ENCODE data around the gene HOXB6.

The HOXB6 gene

DNA sequence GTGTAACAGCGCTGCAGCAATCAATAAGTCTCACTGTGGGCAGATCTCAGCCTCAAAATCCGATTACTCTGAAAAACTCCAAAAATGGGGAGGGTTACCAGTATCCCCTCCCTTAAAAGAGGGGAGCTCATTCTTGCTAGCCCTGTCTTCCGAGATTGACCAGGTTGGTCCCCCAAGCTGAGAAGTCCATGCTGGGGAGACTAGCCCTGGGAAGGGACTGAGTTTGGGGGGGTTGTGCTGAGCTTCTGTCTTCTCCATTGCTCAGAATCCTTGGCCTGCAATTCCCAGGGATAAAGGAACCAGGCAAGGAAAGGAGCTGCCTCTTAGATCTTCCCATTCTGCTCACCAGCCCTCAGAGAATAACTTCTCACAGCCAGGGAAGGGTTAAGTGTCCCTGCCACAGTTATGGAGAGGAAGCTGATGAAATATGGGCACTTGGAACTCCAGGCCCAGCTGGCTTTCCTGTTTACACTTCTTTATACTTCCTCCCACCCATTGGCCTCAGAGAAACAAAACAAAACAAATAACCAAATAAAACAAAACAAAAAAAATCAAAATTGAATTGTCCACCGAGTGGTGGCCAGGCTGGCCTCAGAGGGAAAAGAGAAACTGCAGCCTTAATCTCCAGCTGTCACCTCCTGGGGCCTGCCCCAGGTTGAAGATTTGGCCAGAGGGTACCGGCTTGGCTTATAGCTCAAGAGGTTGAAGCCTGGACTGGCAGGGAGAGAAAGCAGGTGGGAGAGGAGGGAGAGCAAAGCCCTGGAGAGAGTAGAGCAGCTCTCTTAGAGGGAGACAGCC, 17.3 kb downstream of the HOXB6 start (continued):
- TF ChIP-seq, protein P1, sequence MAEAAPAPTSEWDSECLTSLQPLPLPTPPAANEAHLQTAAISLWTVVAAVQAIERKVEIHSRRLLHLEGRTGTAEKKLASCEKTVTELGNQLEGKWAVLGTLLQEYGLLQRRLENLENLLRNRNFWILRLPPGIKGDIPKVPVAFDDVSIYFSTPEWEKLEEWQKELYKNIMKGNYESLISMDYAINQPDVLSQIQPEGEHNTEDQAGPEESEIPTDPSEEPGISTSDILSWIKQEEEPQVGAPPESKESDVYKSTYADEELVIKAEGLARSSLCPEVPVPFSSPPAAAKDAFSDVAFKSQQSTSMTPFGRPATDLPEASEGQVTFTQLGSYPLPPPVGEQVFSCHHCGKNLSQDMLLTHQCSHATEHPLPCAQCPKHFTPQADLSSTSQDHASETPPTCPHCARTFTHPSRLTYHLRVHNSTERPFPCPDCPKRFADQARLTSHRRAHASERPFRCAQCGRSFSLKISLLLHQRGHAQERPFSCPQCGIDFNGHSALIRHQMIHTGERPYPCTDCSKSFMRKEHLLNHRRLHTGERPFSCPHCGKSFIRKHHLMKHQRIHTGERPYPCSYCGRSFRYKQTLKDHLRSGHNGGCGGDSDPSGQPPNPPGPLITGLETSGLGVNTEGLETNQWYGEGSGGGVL (tag by site-specific recombination; IDR thresholded peaks at IDR 0.05) = peak; percentile 51; the same call in 1 of the 2 replicates
- TF ChIP-seq HOXD13 (CRISPR knock-in tag; IDR thresholded peaks at IDR 0.05; ENCODE audit: borderline replicate concordance) (no peak), ZEB2 (tag by site-specific recombination; IDR thresholded peaks at IDR 0.05) (peak; percentile 88), ZNF350 (tag by site-specific recombination; IDR thresholded peaks at IDR 0.05) (no peak), SP2 (tag by site-specific recombination; IDR thresholded peaks at IDR 0.05) (no peak), ZNF701 (tag by site-specific recombination; IDR thresholded peaks at IDR 0.05) (no peak), ZNF792 (tag by site-specific recombination; IDR thresholded peaks at IDR 0.05) (no peak), SALL2 (tag by site-specific recombination; IDR thresholded peaks at IDR 0.05; ENCODE audit: borderline replicate concordance) (no peak), ZBTB48 (tag by site-specific recombination; IDR thresholded peaks at IDR 0.05) (peak; percentile 64; the same call in 1 of the 2 replicates), GLIS2 (tag by site-specific recombination; IDR thresholded peaks at IDR 0.05) (0 out of 2 replicates have a peak, but pooled peaks have one; percentile 61), ZNF221 (tag by site-specific recombination; IDR thresholded peaks at IDR 0.05; ENCODE audit: borderline replicate concordance) (no peak), ZNF629 (tag by site-specific recombination; IDR thresholded peaks at IDR 0.05) (0 out of 2 replicates have a peak, but pooled peaks have one; percentile 16), IKZF3 (tag by site-specific recombination; IDR thresholded peaks at IDR 0.05) (peak; percentile 97), ZFHX2 (tag by site-specific recombination; conservative IDR thresholded peaks at IDR 0.05) (peak; percentile 51), OSR2 (tag by site-specific recombination; IDR thresholded peaks at IDR 0.05) (no peak), GLIS1 (tag by site-specific recombination; IDR thresholded peaks at IDR 0.05) (peak; percentile 85), KLF1 (tag by site-specific recombination; IDR thresholded peaks at IDR 0.05) (no peak), ZNF777 (tag by site-specific recombination; IDR thresholded peaks at IDR 0.05; ENCODE audit: borderline replicate concordance) (no peak), ZNF292 (tag by site-specific recombination; IDR thresholded peaks at IDR 0.05; ENCODE audit: borderline replicate concordance, low read depth) (no peak), ZNF354C (tag by site-specific recombination; IDR thresholded peaks at IDR 0.05; ENCODE audit: borderline replicate concordance, low read depth) (no peak), ZNF544 (tag by site-specific recombination; IDR thresholded peaks at IDR 0.05) (no peak), ZNF843 (tag by site-specific recombination; IDR thresholded peaks at IDR 0.05) (peak; percentile 67), ZNF2 (tag by site-specific recombination; IDR thresholded peaks at IDR 0.05) (peak; percentile 37; the same call in 1 of the 2 replicates), ZNF426 (tag by site-specific recombination; IDR thresholded peaks at IDR 0.05) (no peak), ZNF311 (tag by site-specific recombination; IDR thresholded peaks at IDR 0.05; ENCODE audit: borderline replicate concordance) (no peak)
- TF ChIP-seq, protein P2, sequence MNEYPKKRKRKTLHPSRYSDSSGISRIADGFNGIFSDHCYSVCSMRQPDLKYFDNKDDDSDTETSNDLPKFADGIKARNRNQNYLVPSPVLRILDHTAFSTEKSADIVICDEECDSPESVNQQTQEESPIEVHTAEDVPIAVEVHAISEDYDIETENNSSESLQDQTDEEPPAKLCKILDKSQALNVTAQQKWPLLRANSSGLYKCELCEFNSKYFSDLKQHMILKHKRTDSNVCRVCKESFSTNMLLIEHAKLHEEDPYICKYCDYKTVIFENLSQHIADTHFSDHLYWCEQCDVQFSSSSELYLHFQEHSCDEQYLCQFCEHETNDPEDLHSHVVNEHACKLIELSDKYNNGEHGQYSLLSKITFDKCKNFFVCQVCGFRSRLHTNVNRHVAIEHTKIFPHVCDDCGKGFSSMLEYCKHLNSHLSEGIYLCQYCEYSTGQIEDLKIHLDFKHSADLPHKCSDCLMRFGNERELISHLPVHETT (tag by site-specific recombination; IDR thresholded peaks at IDR 0.05) = no peak
- TF ChIP-seq, protein P3, sequence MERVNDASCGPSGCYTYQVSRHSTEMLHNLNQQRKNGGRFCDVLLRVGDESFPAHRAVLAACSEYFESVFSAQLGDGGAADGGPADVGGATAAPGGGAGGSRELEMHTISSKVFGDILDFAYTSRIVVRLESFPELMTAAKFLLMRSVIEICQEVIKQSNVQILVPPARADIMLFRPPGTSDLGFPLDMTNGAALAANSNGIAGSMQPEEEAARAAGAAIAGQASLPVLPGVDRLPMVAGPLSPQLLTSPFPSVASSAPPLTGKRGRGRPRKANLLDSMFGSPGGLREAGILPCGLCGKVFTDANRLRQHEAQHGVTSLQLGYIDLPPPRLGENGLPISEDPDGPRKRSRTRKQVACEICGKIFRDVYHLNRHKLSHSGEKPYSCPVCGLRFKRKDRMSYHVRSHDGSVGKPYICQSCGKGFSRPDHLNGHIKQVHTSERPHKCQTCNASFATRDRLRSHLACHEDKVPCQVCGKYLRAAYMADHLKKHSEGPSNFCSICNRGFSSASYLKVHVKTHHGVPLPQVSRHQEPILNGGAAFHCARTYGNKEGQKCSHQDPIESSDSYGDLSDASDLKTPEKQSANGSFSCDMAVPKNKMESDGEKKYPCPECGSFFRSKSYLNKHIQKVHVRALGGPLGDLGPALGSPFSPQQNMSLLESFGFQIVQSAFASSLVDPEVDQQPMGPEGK (tag by site-specific recombination; IDR thresholded peaks at IDR 0.05) = peak; percentile 70
- TF ChIP-seq, protein P4, sequence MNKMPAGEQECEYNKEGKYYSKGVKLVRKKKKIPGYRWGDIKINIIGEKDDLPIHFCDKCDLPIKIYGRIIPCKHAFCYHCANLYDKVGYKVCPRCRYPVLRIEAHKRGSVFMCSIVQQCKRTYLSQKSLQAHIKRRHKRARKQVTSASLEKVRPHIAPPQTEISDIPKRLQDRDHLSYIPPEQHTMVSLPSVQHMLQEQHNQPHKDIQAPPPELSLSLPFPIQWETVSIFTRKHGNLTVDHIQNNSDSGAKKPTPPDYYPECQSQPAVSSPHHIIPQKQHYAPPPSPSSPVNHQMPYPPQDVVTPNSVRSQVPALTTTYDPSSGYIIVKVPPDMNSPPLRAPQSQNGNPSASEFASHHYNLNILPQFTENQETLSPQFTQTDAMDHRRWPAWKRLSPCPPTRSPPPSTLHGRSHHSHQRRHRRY (tag by site-specific recombination; IDR thresholded peaks at IDR 0.05) = no peak
- TF ChIP-seq, protein P5, sequence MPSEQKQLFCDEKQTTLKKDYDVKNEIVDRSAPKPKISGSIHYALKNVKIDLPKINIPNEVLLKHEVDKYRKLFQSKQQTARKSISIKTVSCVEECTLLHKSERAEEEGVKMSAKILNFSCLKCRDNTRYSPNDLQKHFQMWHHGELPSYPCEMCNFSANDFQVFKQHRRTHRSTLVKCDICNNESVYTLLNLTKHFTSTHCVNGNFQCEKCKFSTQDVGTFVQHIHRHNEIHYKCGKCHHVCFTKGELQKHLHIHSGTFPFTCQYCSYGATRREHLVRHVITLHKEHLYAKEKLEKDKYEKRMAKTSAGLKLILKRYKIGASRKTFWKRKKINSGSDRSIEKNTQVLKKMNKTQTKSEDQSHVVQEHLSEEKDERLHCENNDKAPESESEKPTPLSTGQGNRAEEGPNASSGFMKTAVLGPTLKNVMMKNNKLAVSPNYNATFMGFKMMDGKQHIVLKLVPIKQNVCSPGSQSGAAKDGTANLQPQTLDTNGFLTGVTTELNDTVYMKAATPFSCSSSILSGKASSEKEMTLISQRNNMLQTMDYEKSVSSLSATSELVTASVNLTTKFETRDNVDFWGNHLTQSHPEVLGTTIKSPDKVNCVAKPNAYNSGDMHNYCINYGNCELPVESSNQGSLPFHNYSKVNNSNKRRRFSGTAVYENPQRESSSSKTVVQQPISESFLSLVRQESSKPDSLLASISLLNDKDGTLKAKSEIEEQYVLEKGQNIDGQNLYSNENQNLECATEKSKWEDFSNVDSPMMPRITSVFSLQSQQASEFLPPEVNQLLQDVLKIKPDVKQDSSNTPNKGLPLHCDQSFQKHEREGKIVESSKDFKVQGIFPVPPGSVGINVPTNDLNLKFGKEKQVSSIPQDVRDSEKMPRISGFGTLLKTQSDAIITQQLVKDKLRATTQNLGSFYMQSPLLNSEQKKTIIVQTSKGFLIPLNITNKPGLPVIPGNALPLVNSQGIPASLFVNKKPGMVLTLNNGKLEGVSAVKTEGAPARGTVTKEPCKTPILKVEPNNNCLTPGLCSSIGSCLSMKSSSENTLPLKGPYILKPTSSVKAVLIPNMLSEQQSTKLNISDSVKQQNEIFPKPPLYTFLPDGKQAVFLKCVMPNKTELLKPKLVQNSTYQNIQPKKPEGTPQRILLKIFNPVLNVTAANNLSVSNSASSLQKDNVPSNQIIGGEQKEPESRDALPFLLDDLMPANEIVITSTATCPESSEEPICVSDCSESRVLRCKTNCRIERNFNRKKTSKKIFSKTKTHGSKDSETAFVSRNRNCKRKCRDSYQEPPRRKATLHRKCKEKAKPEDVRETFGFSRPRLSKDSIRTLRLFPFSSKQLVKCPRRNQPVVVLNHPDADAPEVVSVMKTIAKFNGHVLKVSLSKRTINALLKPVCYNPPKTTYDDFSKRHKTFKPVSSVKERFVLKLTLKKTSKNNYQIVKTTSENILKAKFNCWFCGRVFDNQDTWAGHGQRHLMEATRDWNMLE (tag by site-specific recombination; conservative IDR thresholded peaks at IDR 0.05; ENCODE audit: low read depth) = no peak
